GM04503 (cell line): ENCODE measurements around the gene ST7L.

Experiments used
- DNase-seq: peaks from one replicate; pipeline ENCODE4 v3.0.0-alpha.2; 2012; ENCODE audit warnings: low read depth

ST7L gene

GRCh38 chr1:112618114-112618720 lies 724 bp downstream of the ST7L start:
- no peak for DNase-seq

- DNase-seq: no peak
These were observed 4.4 kb downstream of the ST7L start for GRCh38 chr1:112614460-112615065.

GRCh38 chr1:112605633-112606327 lies 13.2 kb downstream of the ST7L start:
- DNase-seq: no peak

GRCh38 chr1:112603541-112603940 lies 15.4 kb downstream of the ST7L start:
- no peak for DNase-seq

- no peak for DNase-seq
These were observed 15.9 kb downstream of the ST7L start for GRCh38 chr1:112603012-112603411.

- no peak for DNase-seq
These were observed 19.5 kb downstream of the ST7L start for GRCh38 chr1:112599477-112599876.

GRCh38 chr1:112594208-112594876 lies 24.6 kb downstream of the ST7L start:
- no peak for DNase-seq

GRCh38 chr1:112589766-112590165 lies 29.2 kb downstream of the ST7L start:
- DNase-seq: no peak

- DNase-seq: no peak
These were observed 35.6 kb downstream of the ST7L start for GRCh38 chr1:112583366-112583765.

- DNase-seq: no peak
These were observed 37.3 kb downstream of the ST7L start for GRCh38 chr1:112581586-112582192.

- peak; percentile 12 for DNase-seq
These were observed 39.0 kb downstream of the ST7L start for GRCh38 chr1:112579801-112580510.

GRCh38 chr1:112576240-112576639 lies 42.7 kb downstream of the ST7L start:
- DNase-seq: no peak

GRCh38 chr1:112575154-112575804 lies 43.7 kb downstream of the ST7L start:
- DNase-seq: peak; percentile 31

- no peak for DNase-seq
These were observed 53.1 kb downstream of the ST7L start for GRCh38 chr1:112565800-112566199.

- no peak for DNase-seq
These were observed 54.9 kb downstream of the ST7L start for GRCh38 chr1:112564081-112564480.

GRCh38 chr1:112563341-112563740 lies 55.6 kb downstream of the ST7L start:
- no peak for DNase-seq

GRCh38 chr1:112558634-112559033 lies 60.3 kb downstream of the ST7L start:
- no peak for DNase-seq

GRCh38 chr1:112557385-112557784 lies 61.6 kb downstream of the ST7L start:
- no peak for DNase-seq

GRCh38 chr1:112554411-112554810 lies 64.5 kb downstream of the ST7L start:
- DNase-seq: no peak

- DNase-seq: no peak
These were observed 69.4 kb downstream of the ST7L start for GRCh38 chr1:112549590-112549989.

GRCh38 chr1:112548547-112548946 lies 70.4 kb downstream of the ST7L start:
- DNase-seq: no peak
